Neural cell (in vitro differentiated cells): Measurements from ENCODE around the gene PHF3. TPM values are rescaled to one million over a fixed set of nuclear protein-coding genes. Genes with fewer than 3 reads are reported as not detected.

Experiments used
- H2AFZ ChIP-seq: fragments of 200-600, 300-800 bp; sonication (generic), shearing (Covaris generic); 2 replicates; pipeline ENCODE4 v1.6.0; 2014; ENCODE audit warnings: low read depth, mild to moderate bottlenecking, antibody characterized with exemption, low read length, moderate library complexity
- H3F3A ChIP-seq: fragments of 200-600 bp; shearing (Covaris generic); 2 replicates; pipeline ENCODE4 v1.6.1; 2016; ENCODE audit warnings: mild to moderate bottlenecking, moderate library complexity, mixed read lengths, antibody characterized with exemption, low read length; ENCODE audit not compliant: insufficient read depth, poor library complexity, severe bottlenecking
- H3K27ac ChIP-seq: fragments of 200-600, 300-800 bp; sonication (generic), shearing (Covaris generic); 2 replicates; pipeline ENCODE4 v1.5.1; 2014; ENCODE audit warnings: mild to moderate bottlenecking, low read length, moderate library complexity
- H3K27me3 ChIP-seq: fragments of 300-800, 200-600 bp; sonication (generic), shearing (Covaris generic); 2 replicates; pipeline ENCODE4 v1.6.0; 2014; ENCODE audit warnings: mild to moderate bottlenecking, low read depth, low read length, moderate library complexity; ENCODE audit not compliant: insufficient read depth
- H3K36me3 ChIP-seq: fragments of 300-800, 200-600 bp; sonication (generic), shearing (Covaris generic); 2 replicates; pipeline ENCODE4 v1.5.1; 2014; ENCODE audit warnings: mild to moderate bottlenecking, antibody characterized with exemption, low read length, moderate library complexity; ENCODE audit not compliant: insufficient read depth
- H3K4me2 ChIP-seq: fragments of 300-800, 200-600 bp; sonication (generic), shearing (Covaris generic); 2 replicates; pipeline ENCODE4 v1.6.0; 2014; ENCODE audit warnings: mild to moderate bottlenecking, low read length
- H3K4me3 ChIP-seq: fragments of 300-800, 200-600 bp; sonication (generic), shearing (Covaris generic); 2 replicates; pipeline ENCODE4 v1.5.1; 2014; ENCODE audit warnings: mild to moderate bottlenecking, low read length, moderate library complexity
- H3K79me2 ChIP-seq: fragments of 200-600 bp; shearing (Covaris generic); replicated peaks from 2 replicates; pipeline ENCODE4 v1.6.0; 2014; ENCODE audit warnings: mild to moderate bottlenecking, low read length, moderate library complexity; ENCODE audit not compliant: insufficient read depth
- H3K9ac ChIP-seq: fragments of 300-800, 200-600 bp; sonication (generic), shearing (Covaris generic); 2 replicates; pipeline ENCODE4 v1.6.1; 2016; ENCODE audit warnings: mild to moderate bottlenecking, low read length, mixed read lengths
- H3K9me2 ChIP-seq: fragments of 200-600 bp; shearing (Covaris generic); 2 replicates; pipeline ENCODE4 v1.6.1; 2016; ENCODE audit warnings: mild to moderate bottlenecking, low read length, mixed read lengths; ENCODE audit not compliant: insufficient read depth
- H3K9me3 ChIP-seq: fragments of 200-600, 300-800 bp; sonication (generic), shearing (Covaris generic); 2 replicates; pipeline ENCODE4 v1.6.1; 2016; ENCODE audit warnings: mild to moderate bottlenecking, mixed run types, low read length, moderate library complexity, mixed read lengths
- H4K20me1 ChIP-seq: fragments of 200-600 bp; shearing (Covaris generic); 2 replicates; pipeline ENCODE4 v1.6.1; 2016; ENCODE audit warnings: mild to moderate bottlenecking, mixed run types; ENCODE audit not compliant: insufficient read depth
- EP300 ChIP-seq: fragments of 450-650 bp; conservative IDR thresholded peaks from 2 replicates; pipeline ENCODE4 v1.6.1; 2014; ENCODE audit warnings: antibody characterized with exemption, mild to moderate bottlenecking, moderate library complexity; ENCODE audit not compliant: poor library complexity, severe bottlenecking
- EZH2 ChIP-seq: fragments of 200-600, 300-800 bp; shearing (Covaris generic), sonication (generic); IDR thresholded peaks from 2 replicates; pipeline ENCODE4 v1.6.1; 2014; ENCODE audit warnings: antibody characterized with exemption, low read length, borderline replicate concordance, mild to moderate bottlenecking; ENCODE audit not compliant: insufficient read depth, poor library complexity, severe bottlenecking
- MXI1 ChIP-seq: fragments of 450-650 bp; conservative IDR thresholded peaks from 2 replicates; pipeline ENCODE4 v1.6.1; 2014; ENCODE audit warnings: antibody characterized with exemption, mild to moderate bottlenecking; ENCODE audit not compliant: poor library complexity, severe bottlenecking
- POLR2AphosphoS5 ChIP-seq: IDR thresholded peaks from 2 replicates; pipeline ENCODE4 v1.6.1; 2012
- RAD21 ChIP-seq: fragments of 450-650 bp; conservative IDR thresholded peaks from 2 replicates; pipeline ENCODE4 v1.6.1; 2014; ENCODE audit warnings: antibody characterized with exemption, mild to moderate bottlenecking, moderate library complexity
- SMC3 ChIP-seq: fragments of 450-650 bp; conservative IDR thresholded peaks from 2 replicates; pipeline ENCODE4 v1.6.1; 2014; ENCODE audit warnings: antibody characterized with exemption, mild to moderate bottlenecking, moderate library complexity; ENCODE audit not compliant: poor library complexity
- TAF1 ChIP-seq: IDR thresholded peaks from 2 replicates; pipeline ENCODE4 v1.6.1; 2012; ENCODE audit warnings: low read depth
- polyA plus RNA-seq: library from polyadenylated mRNA; depleted of rRNA; stranded (reverse); fragments of >200 nt; gene quantifications from 2 replicates; pipeline ENCODE4 v1.2.3, GENCODE V29; 2014
- TF ChIP-seq, protein P1 (sequence below): IDR thresholded peaks from 2 replicates; pipeline ENCODE4 v1.6.1; 2012; ENCODE audit warnings: borderline replicate concordance
- TF ChIP-seq, protein P2 (sequence below): fragments of 450-650 bp; IDR thresholded peaks from 2 replicates; pipeline ENCODE4 v1.5.1; 2014; ENCODE audit warnings: antibody characterized with exemption, mild to moderate bottlenecking, moderate library complexity; ENCODE audit not compliant: poor library complexity, severe bottlenecking

PHF3 gene
- polyA plus RNA-seq, 1 donor from 2014 or later, result 21.1 TPM

DNA sequence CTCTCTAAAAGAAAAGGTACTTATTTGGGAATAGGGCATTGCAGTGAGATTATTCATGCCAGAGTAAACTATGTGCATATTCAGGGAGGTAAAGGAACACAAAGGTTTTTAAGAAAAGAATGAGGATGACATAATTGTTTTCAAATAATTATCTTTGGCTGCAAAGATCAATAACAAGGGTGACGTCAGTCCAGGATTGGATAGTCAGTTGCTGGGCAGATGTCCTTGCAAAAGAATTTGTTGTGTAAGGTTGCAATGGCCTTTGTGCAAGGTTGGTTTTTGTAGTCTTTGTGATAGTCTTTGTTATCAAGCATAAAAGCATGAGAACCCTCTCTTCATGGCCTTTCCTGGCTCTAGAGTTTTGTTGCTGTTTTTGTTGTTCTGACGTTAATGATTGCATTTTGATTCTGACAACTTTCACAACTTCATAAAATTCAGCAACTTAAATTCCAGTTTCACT lies 45.6 kb upstream of the PHF3 start:
- Histone ChIP-seq H3K36me3 (no peaks in the 10 kb centered on the region), H3K4me3 (no peak overlapping the region), H3K4me2 (no peak overlapping the region), H3K9me3 (no peaks in the 10 kb centered on the region), H3K79me2 (no peaks in the 10 kb centered on the region), H3F3A (no peaks in the 10 kb centered on the region), H3K27me3 (no peaks in the 10 kb centered on the region), H3K27ac (no peak overlapping the region), H4K20me1 (no peaks in the 10 kb centered on the region), H3K9me2 (no peaks in the 10 kb centered on the region), H2AFZ (no peak overlapping the region), H3K9ac (no peak overlapping the region)
- TF ChIP-seq TAF1 (no peak), POLR2AphosphoS5 (no peak), EP300 (no peak), MXI1 (no peak), RAD21 (no peak), EZH2 (no peak)
- TF ChIP-seq, protein P1, sequence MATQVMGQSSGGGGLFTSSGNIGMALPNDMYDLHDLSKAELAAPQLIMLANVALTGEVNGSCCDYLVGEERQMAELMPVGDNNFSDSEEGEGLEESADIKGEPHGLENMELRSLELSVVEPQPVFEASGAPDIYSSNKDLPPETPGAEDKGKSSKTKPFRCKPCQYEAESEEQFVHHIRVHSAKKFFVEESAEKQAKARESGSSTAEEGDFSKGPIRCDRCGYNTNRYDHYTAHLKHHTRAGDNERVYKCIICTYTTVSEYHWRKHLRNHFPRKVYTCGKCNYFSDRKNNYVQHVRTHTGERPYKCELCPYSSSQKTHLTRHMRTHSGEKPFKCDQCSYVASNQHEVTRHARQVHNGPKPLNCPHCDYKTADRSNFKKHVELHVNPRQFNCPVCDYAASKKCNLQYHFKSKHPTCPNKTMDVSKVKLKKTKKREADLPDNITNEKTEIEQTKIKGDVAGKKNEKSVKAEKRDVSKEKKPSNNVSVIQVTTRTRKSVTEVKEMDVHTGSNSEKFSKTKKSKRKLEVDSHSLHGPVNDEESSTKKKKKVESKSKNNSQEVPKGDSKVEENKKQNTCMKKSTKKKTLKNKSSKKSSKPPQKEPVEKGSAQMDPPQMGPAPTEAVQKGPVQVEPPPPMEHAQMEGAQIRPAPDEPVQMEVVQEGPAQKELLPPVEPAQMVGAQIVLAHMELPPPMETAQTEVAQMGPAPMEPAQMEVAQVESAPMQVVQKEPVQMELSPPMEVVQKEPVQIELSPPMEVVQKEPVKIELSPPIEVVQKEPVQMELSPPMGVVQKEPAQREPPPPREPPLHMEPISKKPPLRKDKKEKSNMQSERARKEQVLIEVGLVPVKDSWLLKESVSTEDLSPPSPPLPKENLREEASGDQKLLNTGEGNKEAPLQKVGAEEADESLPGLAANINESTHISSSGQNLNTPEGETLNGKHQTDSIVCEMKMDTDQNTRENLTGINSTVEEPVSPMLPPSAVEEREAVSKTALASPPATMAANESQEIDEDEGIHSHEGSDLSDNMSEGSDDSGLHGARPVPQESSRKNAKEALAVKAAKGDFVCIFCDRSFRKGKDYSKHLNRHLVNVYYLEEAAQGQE, result no peak
- TF ChIP-seq, protein P2, sequence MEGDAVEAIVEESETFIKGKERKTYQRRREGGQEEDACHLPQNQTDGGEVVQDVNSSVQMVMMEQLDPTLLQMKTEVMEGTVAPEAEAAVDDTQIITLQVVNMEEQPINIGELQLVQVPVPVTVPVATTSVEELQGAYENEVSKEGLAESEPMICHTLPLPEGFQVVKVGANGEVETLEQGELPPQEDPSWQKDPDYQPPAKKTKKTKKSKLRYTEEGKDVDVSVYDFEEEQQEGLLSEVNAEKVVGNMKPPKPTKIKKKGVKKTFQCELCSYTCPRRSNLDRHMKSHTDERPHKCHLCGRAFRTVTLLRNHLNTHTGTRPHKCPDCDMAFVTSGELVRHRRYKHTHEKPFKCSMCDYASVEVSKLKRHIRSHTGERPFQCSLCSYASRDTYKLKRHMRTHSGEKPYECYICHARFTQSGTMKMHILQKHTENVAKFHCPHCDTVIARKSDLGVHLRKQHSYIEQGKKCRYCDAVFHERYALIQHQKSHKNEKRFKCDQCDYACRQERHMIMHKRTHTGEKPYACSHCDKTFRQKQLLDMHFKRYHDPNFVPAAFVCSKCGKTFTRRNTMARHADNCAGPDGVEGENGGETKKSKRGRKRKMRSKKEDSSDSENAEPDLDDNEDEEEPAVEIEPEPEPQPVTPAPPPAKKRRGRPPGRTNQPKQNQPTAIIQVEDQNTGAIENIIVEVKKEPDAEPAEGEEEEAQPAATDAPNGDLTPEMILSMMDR, result no peak

DNA sequence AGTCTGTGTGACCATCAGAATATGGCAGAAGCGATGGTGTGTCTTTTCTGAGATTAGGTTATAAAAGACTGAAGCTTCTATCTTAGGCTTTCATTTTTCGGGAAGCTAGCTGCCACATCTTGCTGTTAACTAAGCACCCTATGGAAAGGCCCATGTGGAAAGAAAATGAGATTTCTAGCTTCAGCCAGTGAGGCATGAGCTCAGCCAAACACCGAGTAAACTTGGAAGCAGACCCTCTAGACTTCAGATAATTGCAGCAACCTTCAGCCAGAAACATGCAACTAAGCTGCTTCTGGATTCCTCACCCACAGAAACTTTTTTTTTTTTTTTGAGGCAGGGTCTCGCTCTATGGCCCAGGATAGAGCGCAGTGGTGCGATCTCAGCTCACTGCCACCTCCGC lies 42.7 kb upstream of the PHF3 start:
- Histone ChIP-seq H3K9me2 (no peaks in the 10 kb centered on the region), H3K36me3 (no peaks in the 10 kb centered on the region), H3F3A (no peaks in the 10 kb centered on the region), H3K9me3 (no peaks in the 10 kb centered on the region), H4K20me1 (no peaks in the 10 kb centered on the region), H3K4me3 (no peak overlapping the region), H3K27ac (no peak overlapping the region), H3K79me2 (no peaks in the 10 kb centered on the region), H3K9ac (no peak overlapping the region), H2AFZ (no peak overlapping the region), H3K27me3 (no peaks in the 10 kb centered on the region), H3K4me2 (no peak overlapping the region)
- TF ChIP-seq EZH2 (no peak), POLR2AphosphoS5 (no peak), EP300 (no peak), RAD21 (no peak), MXI1 (no peak), TAF1 (no peak), SMC3 (no peak)
- TF ChIP-seq, protein P1, result no peak
- TF ChIP-seq, protein P2, result no peak
